C4-2B (cell line): ENCODE data around the gene USP36.

Experiments used
- H3K27ac ChIP-seq: fragments of 450-650 bp; 2 replicates; pipeline ENCODE4 v1.5.1; 2017
- CTCF ChIP-seq: fragments of 450-650 bp; conservative IDR thresholded peaks from 2 replicates; pipeline ENCODE4 v1.5.1; 2017; ENCODE audit warnings: mild to moderate bottlenecking
- ZFX ChIP-seq: fragments of 450-650 bp; IDR thresholded peaks from 2 replicates; pipeline ENCODE4 v1.6.1; 2017

Gene USP36

GRCh38 chr17:78884148-78884825, 43.7 kb upstream of the USP36 start:
- no peak overlapping the region for H3K27ac ChIP-seq
- TF ChIP-seq ZFX, result no peak
- TF ChIP-seq CTCF, result no peak

GRCh38 chr17:78883533-78884131, 43.0 kb upstream of the USP36 start:
- TF ChIP-seq ZFX, result no peak
- TF ChIP-seq CTCF, result no peak
- H3K27ac ChIP-seq, result no peak overlapping the region

- no peak overlapping the region for H3K27ac ChIP-seq
- no peak for TF ChIP-seq CTCF
- TF ChIP-seq ZFX, result no peak
These were observed 42.5 kb upstream of the USP36 start for GRCh38 chr17:78883089-78883532.

- no peak for TF ChIP-seq CTCF
- no peak overlapping the region for H3K27ac ChIP-seq
These were observed 42.0 kb upstream of the USP36 start for GRCh38 chr17:78882540-78883088.

- H3K27ac ChIP-seq, result no peak overlapping the region
- TF ChIP-seq ZFX (no peak), CTCF (no peak)
These were observed 39.1 kb upstream of the USP36 start for GRCh38 chr17:78879635-78880186.

- no peak overlapping the region for H3K27ac ChIP-seq
These were observed 38.4 kb upstream of the USP36 start for GRCh38 chr17:78878871-78879527.

More at GRCh38 chr17:78878871-78879527, 38.4 kb upstream of the USP36 start:
- TF ChIP-seq ZFX, result no peak
- no peak for TF ChIP-seq CTCF
